Ectodermal cell (in vitro differentiated cells): ENCODE results near the gene MTR.

Experiments used
- H3K27ac ChIP-seq: 2 replicates; pipeline ENCODE4 v1.7.0; 2013; ENCODE audit warnings: mild to moderate bottlenecking, low read depth, low read length; ENCODE audit not compliant: insufficient read depth, poor library complexity, severe bottlenecking
- H3K27me3 ChIP-seq: 2 replicates; pipeline ENCODE4 v1.7.0; 2013; ENCODE audit warnings: mild to moderate bottlenecking, low read length; ENCODE audit not compliant: insufficient read depth, control insufficient read depth, poor library complexity, severe bottlenecking
- H3K36me3 ChIP-seq: one replicate; pipeline ENCODE4 v1.7.0; 2013; ENCODE audit warnings: low read length; ENCODE audit not compliant: control insufficient read depth, insufficient read depth
- H3K4me1 ChIP-seq: one replicate; pipeline ENCODE4 v1.7.0; 2013; ENCODE audit warnings: low read length; ENCODE audit not compliant: control insufficient read depth, insufficient read depth
- H3K4me3 ChIP-seq: 2 replicates; pipeline ENCODE4 v1.7.0; 2013; ENCODE audit warnings: low read depth, low read length, control low read depth; ENCODE audit not compliant: insufficient read depth
- H3K9me3 ChIP-seq: 2 replicates; pipeline ENCODE4 v1.7.0; 2013; ENCODE audit warnings: mild to moderate bottlenecking, low read length, moderate library complexity; ENCODE audit not compliant: control insufficient read depth
- WGBS, 2 experiments: methylation state at CpG; one replicate each; pipeline ENCODE4 v1.1.7; 2013; ENCODE audit warnings: missing lambda C conversion rate in 2 of 2; 5-methylcytosine and 5-hydroxymethylcytosine counted together

Gene MTR

GRCh38 chr1:236945002-236945401, 149.9 kb downstream of the MTR start:
- Histone ChIP-seq H3K9me3 (no peaks in the 10 kb centered on the region), H3K27ac (no peak overlapping the region), H3K27me3 (no peaks in the 10 kb centered on the region), H3K4me3 (no peak overlapping the region), H3K4me1 (no peaks in the 10 kb centered on the region), H3K36me3 (no peaks in the 10 kb centered on the region)
- 95 to 100% methylated on average over 3 of the region's 3 CpGs for WGBS, 2 experiments

DNA sequence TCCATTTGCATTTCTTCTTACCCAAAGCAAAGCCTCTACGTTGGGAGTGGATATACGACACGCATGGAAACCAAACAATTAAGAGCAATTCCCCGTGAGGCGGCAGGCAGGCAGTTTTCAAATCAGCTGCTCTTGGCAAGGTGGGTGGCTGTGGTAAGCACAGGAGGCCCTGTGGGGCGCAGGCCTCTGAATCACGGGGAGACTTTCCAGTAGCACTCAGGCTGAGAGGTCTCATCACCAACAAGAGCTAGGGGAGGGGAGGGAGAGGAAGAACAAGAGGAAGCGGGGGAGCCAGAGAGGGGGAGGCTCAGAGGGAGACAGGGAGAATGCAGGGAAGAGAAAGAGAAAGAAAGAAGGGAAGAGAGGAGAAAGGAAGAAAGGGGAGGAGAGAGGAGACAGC, 152.7 kb downstream of the MTR start:
- H3K27ac ChIP-seq, result no peak overlapping the region
- 73 to 74% methylated on average over 8 of the region's 8 CpGs for WGBS, 2 experiments

GRCh38 chr1:236948381-236948780, 153.3 kb downstream of the MTR start:
- WGBS, 2 experiments, result 94% methylated on average over 4 of the region's 4 CpGs
- H3K36me3 ChIP-seq, result no peaks in the 10 kb centered on the region
- no peak overlapping the region for H3K4me3 ChIP-seq
- H3K4me1 ChIP-seq, result peaks cover 16% of the 10 kb centered on the region
- no peak overlapping the region for H3K27ac ChIP-seq
- H3K9me3 ChIP-seq, result no peaks in the 10 kb centered on the region
- no peaks in the 10 kb centered on the region for H3K27me3 ChIP-seq

More for the DNA sequence above, 152.7 kb downstream of the MTR start:
- no peaks in the 10 kb centered on the region for H3K36me3 ChIP-seq
- no peaks in the 10 kb centered on the region for H3K27me3 ChIP-seq
- H3K9me3 ChIP-seq, result no peaks in the 10 kb centered on the region
- H3K4me3 ChIP-seq, result no peak overlapping the region
- H3K4me1 ChIP-seq, result peaks cover 10% of the 10 kb centered on the region

DNA sequence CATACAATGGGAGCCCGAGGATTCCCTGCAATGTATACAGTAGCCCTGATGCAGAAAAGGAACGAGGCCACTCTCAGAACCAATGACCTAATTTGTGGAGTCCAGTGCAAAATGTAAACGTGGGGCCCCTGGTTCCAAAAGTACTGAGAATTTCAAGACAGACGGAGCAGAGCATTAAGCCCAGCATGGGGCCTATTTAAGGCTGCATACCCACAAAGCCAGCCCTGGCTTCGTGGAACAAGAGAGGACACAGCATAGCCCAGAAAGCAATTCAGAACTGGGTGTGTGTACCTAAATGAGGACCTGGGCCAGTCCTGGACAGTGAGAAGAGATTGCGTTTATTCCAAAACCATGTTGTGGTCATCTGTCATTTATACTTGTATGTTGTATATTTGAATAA, 153.9 kb downstream of the MTR start:
- Histone ChIP-seq H3K4me3 (no peak overlapping the region), H3K27me3 (no peaks in the 10 kb centered on the region), H3K27ac (no peak overlapping the region), H3K36me3 (no peaks in the 10 kb centered on the region), H3K9me3 (no peaks in the 10 kb centered on the region), H3K4me1 (peaks cover 22% of the 10 kb centered on the region)
- WGBS, 2 experiments, result 80 to 81% methylated on average over 5 to 6 of the region's 6 CpGs

GRCh38 chr1:236950365-236950764, 155.3 kb downstream of the MTR start:
- H3K27me3 ChIP-seq, result no peaks in the 10 kb centered on the region
- no peak overlapping the region for H3K4me3 ChIP-seq
- H3K27ac ChIP-seq, result no peak overlapping the region
- H3K36me3 ChIP-seq, result no peaks in the 10 kb centered on the region
- WGBS, 2 experiments, result 94 to 99% methylated on average over 5 of the region's 5 CpGs
- peaks cover 22% of the 10 kb centered on the region for H3K4me1 ChIP-seq
- no peaks in the 10 kb centered on the region for H3K9me3 ChIP-seq

DNA sequence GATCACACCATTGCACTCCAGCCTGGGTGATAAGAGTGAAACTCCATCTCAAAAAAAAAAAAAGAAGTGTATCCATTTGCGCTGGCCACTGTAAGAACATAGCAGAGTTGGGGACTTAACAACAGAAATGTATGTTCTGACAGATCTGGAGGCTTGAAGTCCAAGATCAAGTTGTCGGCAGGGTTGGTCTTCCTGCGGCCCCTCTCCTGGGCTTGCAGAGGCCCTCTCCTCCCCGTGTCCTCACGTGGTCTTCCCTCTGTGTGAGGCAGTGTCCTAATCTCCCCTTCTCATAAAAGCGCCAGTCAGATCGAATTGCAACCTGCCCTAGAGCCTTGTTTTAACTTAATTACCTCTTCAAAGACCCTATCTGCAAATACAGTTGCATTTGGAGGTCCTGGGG, 156.6 kb downstream of the MTR start:
- Histone ChIP-seq H3K9me3 (no peaks in the 10 kb centered on the region), H3K27me3 (no peaks in the 10 kb centered on the region), H3K36me3 (no peaks in the 10 kb centered on the region), H3K27ac (no peak overlapping the region), H3K4me1 (peaks cover 22% of the 10 kb centered on the region), H3K4me3 (no peak overlapping the region)
- WGBS, 2 experiments, result 56 to 60% methylated on average over 7 of the region's 7 CpGs

GRCh38 chr1:236952246-236953003, 157.3 kb downstream of the MTR start:
- Histone ChIP-seq H3K36me3 (no peaks in the 10 kb centered on the region), H3K4me3 (no peak overlapping the region), H3K27ac (no peak overlapping the region), H3K9me3 (no peaks in the 10 kb centered on the region), H3K4me1 (peaks cover 22% of the 10 kb centered on the region), H3K27me3 (no peaks in the 10 kb centered on the region)
- 55% methylated on average over 9 of the region's 9 CpGs for WGBS, 2 experiments

DNA sequence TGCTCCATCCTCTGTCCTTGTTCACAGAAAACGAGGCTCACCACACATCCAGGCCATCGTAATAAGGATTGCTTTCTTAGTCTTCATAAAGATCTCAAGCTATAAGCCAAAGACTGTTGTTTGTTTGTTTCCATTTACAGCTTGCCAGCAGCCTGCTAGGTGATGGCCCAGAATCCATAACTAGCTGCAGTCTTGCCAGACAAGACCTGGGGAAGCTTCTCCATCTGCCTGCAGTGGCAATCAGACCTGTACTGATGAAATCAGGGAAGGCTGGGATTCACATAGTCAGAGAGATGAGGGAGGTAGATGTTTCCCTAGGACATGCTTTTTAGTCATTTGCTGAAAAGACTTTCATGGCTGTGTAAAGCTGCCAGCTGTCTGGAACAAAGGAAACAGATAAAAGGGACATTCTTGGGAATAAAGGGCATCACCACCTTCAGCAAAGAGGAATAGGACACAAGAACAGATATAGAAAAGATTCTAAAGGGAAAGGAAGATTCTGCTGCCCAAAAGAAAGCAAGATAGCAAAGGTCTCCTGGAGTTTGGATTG, 158.1 kb downstream of the MTR start:
- no peak overlapping the region for H3K4me3 ChIP-seq
- no peaks in the 10 kb centered on the region for H3K36me3 ChIP-seq
- no peak overlapping the region for H3K27ac ChIP-seq
- peaks cover 22% of the 10 kb centered on the region for H3K4me1 ChIP-seq
- WGBS, 2 experiments, result 90 to 92% methylated on average over 2 of the region's 2 CpGs
- H3K9me3 ChIP-seq, result no peaks in the 10 kb centered on the region
- H3K27me3 ChIP-seq, result no peaks in the 10 kb centered on the region
